Measurements from ENCODE around the gene MAP2. TPM values are rescaled to one million over a fixed set of nuclear protein-coding genes. Genes with fewer than 3 reads are reported as not detected.

MAP2 gene
- total and polyA plus RNA-seq, 2 of the 8 experiments (the other 6 are each of a cell fraction or from before 2014, with no cell fraction given), result 5.9 to 9.4 TPM

GRCh38 chr2:209648714-209649113, 224.9 kb downstream of the MAP2 start (continued):
- TF ChIP-seq CTCF (IDR thresholded peaks at IDR 0.05; ENCODE audit: control extremely low read depth in 1 of 3, insufficient read depth in 1 of 3, low read depth in 1 of 3, low read length in 3 of 3), result no peak
- TF ChIP-seq HDAC2 (IDR thresholded peaks at IDR 0.05; ENCODE audit: borderline replicate concordance in 1 of 2, low read depth in 2 of 2, low read length in 2 of 2), result no peak

Measured in H1 (cell line).